ENCODE results near the gene CCDC74B.
"Not testable (repeated sequence)": the region's sequence is repeated elsewhere in the genome, so short reads cannot be mapped to it uniquely, and the experiment has no call there.

Gene CCDC74B

DNA sequence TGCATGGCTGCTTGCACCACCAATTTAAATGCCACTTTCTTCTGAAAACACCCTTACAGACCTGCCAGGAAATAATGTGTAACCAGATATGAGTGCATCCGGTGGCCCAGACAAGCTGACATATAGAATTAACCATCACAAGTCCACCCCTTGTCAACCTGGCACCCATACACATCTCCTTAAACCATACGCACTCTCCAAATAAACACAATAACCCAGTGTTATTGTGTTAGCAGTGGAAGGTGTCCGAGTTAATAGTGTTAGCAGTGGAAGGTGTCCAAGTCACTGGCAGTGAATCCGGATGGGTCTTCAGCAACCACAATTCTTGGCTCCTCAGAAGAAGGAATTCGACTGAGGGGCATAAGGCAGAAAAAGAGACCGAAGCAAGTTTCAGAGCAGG lies 3.6 kb upstream of the CCDC74B start:
- not testable (repeated sequence) for DNase-seq (ENCODE audit: low read depth)

DNA sequence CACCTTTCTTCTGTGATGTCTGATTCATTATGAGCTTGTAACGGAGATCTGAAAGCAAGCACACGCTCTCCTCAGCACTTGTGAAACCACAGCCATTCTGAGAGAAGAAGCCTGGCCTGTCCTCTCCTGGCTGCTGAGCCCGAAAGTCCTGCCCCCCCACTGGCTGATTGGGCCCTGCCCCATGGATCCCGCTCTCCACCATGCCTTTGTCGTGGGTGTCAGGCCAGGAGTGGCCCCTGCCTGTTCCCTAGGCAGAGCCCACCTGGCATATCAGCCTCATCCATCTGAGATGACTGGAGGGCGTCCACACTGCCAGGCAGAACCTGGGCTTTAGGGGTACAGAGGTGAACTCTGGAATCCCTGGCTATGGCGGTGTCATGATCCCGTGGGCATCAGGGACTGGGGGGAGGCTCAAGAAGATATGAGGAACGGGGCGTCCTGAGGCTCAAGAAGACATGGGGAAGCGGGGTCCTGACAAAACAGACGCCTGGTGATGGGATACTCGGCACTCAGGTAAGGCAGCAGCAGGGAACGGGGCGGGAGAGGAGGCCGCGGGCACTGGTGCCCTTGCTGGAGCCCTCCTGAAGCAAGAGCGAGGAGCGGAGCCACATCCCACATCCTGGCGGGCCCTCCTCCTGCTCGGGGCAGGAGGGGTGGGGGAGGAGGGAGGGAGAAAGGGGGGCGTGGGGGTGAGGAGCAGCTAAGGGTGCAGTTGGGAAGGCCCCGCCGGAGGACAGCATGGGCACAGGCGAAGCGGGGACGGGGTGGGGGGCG lies 1.5 kb downstream of the CCDC74B start:
- not testable (repeated sequence) for DNase-seq (ENCODE audit: low read depth)

DNA sequence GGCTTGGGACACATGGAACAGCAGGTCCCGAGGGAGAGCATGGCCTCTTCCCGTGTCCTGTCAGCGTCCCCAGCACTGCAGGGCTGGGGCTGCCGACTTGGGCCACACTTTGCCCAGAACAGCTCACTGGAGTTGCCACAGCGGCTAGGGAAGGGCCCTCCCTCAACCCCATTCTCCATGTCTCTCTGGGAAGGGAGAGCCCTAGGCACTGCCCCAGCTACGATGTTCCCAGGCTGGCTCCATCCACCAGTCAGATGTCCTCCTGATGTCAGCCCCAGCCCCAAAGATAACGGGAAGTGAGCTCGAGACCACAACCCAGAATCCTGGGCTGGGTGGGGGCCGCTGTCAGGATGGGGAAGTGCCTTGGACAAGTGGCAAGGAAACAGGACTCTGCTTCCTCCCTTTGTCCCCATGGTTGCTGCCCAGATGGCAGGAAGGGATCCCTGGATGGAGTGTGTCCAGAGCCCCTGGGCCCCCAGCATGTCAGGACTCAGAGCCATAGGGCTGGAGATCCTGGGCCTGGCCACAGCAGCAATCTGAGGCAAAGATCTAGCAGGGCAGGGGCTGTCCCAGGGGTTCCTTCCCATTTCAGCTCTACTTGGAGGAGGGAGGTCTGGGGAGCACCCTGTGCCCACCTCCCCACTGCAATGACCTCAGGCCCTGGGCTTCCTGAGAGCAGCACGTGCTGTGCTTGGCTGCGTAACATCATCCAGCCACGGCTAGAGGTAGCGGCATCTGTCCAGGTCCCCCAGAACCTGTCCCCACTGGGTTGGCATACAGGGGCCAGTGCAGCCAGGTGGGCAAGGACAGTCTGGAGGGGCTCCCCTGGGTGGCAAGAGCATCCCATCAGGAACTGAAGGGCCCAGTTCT lies 2.3 kb downstream of the CCDC74B start:
- DNase-seq (ENCODE audit: low read depth): not testable (repeated sequence)

DNA sequence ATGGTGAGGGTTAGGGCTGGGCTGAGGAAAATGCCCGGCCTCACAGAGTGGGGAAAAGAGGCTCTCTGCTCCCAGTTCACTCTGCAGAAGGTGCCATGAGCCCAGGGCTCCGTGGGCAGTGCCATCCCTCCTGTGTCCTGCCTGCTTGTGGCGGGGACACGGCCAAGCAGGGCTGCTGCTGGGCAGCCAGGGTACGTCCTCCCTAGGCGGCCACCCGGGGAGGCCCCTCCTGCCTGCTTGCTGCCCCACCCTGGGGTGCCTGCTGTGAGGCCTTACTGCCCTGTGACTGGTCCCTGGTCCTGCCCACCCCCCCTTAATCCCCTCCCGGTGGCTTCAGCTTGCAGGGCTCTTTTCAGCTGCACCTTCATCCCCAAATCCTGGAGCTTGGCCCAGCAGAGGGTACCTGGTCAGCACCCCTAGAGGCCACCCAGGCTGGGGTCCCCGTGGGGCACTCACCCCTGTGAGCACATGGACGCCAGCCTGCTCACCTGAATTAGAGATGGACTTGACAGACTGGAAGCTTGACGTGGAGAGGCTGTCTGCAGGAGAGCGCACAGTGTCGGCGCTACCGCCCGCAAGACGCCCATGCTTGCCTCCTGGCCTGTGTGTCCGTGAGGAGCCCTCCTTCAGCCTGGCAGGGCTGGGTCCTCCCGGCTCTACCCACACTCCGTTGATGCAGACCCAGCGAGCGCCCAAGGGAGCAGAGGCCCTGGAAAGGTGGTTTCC lies 3.1 kb downstream of the CCDC74B start:
- not testable (repeated sequence) for DNase-seq (ENCODE audit: low read depth)

DNA sequence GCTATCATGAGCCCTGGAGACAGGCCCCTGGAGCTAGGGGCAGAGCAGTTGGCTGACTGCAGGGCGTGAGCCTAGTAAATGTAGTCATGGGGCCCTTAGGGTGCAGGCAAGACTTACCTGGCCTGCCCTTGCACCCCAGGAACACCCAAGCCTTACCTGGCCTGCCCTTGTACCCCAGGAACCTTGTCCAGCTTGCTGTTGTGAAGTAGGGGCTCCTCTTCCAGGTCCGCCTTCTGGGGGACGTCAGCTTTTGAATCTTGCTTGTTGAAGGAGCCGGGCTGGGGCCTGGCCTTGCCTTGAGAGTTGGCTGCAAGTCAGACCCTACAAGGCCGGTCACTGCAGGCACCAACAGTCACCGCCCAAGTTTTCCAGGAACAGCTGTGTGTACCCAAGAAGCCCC lies 3.9 kb downstream of the CCDC74B start:
- not testable (repeated sequence) for DNase-seq (ENCODE audit: low read depth)

DNA sequence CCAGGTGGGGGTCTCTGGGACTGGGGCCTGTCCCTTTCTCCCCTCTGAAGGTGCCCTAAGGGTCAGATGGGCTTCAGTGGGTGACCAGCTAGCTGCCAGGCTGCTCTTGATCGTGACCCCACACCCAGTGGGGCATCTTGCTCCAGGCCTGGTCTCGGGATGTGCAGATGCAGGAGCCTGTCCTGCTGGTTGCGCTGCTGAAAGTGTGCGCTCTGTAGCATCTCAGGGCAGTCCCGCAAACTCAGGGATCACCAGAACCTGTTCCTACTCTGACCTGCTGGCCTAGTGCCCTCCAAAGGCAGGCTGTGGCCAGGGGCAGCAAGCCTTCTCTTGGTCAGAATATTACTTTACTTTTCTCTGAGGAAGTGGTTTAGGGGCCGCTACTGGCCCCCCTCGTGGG lies 4.4 kb downstream of the CCDC74B start:
- not testable (repeated sequence) for DNase-seq (ENCODE audit: low read depth)

DNA sequence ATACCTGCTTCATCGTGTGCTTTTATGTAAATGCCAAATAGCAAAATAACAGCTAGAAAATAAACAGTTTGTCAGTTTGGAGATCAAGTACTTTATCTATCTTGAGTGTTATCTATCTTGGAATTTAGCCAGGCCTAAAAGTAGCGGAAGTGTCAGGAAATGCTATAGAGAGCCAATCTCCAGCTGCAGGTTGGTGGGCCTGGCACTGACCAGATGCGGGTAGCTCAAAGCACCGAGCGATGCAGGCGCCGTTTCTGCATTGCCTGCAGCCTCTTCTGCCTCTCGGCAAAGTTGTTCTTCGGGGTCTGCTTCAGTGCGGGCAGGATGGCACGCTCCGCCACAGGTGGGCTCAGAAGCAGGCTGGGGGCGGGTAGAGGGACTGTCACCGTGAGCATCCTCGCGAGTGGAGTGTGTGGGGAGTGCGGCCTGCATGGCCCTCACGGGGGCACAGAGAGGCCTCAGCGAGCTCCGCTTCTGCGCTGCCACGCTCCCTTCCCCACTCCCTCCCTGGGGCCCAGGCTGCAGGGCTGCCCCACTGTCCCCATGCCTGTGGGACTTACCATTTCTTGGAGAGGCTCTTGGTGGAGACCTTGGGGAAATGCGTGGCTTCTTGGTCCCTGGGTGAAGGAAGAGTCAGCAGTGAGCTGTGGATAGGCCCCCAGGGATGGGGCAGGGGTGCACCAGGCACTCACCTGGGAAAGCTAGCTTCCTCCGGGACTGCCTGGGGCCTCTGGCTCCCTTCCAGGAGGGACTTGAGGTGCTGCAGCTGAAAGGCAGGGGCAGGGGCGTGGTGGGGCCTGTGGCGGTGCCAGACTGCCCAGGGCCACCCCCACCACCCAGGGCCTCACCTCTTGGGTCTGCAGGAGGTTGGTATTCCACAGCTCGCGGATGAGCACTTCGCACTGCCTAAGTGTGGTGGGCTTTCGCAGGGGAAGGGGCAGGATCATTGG lies 5.3 kb downstream of the CCDC74B start:
- not testable (repeated sequence) for DNase-seq (ENCODE audit: low read depth)

DNA sequence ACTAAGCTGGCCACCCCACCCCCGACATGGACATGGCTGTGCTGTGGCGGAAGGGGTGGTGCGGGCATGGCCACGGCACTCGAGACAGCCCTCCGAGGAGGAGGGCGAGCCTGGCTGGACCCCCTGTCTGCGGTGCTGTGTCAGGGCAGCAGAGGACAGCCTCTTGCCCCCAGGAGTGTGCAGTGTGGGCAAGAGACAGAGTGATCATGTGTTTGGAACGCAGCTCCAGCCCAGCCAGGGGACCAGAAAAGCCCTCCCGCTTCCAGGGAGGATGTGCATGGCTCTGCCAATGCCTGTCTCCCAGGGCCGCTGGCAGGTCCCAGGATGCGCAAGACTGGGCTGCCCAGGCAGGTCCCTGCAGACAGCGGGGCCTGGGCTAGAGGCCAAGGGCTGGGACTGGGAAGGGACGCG lies 6.1 kb downstream of the CCDC74B start:
- DNase-seq (ENCODE audit: low read depth): not testable (repeated sequence)

DNA sequence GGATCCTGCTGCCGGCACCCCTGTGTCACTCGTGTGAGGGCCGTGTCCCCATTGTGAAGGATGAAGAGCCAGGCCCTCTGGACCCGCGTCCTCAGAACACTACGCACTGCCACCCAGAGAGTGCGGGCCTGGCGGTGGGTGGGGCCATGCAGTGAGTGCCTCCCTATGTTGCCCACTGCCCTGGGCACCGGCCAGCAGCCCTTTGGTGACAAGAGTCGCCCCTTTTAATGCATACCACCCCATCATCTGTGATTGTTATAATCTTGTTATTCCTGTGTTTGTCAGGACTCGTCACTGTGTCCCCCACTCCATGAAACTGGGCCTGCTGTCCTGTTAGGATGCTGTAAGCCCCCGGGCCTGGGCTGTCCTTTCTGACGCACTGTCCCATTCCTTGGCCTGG lies 6.6 kb downstream of the CCDC74B start:
- not testable (repeated sequence) for DNase-seq (ENCODE audit: low read depth)

DNA sequence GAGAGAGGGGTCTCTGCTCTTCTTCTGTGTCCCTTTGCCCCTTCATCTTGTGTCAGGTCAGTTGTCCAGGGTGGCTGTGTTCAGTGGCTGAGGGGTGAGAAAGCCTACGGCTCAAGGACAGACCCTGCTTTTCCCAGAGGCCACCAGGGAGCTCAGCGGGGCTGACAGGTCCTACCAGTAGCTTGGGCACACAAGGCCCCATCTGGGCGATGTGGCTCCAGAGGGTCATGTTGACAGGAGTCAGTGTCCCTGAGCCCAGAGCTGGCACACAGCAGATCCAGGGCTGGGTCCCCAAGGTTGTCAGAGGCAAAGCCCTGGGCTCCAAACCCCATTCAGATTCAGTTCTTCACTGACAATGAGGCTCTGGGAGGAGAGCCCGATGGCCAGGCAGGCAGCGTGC lies 7.8 kb downstream of the CCDC74B start:
- DNase-seq (ENCODE audit: low read depth): not testable (repeated sequence)

DNA sequence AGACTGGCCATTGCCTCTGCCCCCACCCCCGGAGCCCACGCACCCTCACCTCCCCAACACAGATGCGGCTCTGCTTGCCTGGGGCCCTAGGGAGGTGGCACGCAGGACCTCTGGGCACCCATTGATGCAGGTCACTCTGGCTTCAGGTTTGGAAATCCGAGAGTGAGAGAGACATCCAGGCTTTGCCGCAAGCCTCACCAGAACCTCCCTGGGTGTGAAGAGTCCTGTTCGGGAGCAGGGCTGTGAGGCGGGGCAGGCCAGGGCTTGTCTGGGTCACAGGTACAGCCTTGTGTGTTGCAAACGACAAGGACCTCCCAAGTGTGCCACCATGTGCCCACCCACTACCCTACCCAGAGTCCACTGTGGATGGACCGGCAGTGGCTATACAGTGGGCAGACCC lies 8.4 kb downstream of the CCDC74B start:
- not testable (repeated sequence) for DNase-seq (ENCODE audit: low read depth)

DNA sequence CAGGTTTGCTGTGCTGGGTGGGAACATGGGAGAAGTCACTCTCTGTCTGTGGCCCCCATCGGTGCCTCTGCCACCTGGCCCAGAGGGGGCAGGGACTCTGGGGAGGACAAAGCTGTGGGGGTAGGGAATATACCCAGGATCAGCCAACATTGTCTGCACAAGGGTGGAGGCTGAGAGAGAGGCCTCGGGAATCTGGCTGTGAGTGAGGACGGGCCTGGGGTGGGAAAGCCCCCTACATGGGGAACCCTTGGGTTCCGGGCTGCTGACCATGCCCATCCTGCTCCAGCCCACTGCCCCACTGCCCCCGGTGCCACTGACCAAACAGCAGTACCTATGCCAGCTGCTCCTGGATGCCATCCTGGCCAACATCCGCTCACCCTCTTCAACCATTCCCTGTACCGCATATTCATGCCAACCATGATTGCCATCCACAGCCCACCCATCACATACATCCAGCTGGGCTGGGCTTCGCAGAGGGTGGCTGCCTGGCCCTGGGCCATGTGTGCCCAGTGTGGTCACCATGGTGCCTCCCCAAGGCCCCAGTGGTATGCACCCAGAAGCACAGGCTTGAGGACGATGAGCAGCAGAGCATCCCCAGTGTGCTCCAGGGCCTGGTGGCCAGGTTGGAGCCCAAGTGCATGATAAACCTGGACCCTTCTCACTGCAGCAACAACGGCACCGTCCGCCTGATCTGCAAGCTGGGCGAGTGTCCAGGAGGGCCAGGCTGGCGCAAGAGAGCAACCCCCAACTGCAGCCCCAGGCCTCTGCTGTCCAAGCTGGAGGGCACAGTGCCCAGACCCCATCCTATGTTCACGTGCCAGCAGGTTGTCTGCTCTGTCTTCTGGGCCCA lies 9.0 kb downstream of the CCDC74B start:
- no peak for DNase-seq (ENCODE audit: low read depth)

DNA sequence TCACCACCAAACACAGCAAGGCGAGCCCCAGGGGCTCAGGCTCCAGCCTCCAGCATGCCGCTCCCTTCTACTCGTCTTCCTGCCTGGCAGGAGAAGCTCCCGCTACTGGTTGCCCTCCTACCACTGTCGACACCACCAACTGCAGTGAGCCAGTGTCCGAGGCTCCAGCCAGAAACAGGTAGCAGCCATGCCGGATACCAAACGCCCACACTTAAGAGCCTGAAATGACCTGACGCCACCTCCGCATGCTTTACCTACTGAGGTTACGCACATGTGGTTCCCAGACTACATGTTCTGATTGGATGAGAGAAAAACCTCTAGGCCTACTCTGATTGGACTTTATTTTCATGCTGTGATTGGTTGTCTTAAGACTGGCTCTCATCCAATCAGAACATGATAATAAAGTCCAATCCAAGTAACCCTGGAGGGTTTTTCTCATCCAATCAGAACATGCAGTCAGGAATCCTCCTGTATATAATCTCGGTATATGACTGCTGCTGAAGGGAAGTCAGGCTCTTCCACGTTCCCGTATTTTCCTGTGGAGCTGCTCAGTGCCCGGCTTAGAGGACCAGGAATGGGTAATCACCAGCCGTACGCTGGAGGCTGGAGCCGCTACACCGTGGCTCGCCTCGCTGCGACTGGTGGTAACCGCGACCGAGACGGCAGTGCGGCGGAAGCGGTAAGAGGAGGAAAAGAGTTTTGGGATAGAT lies 15.6 kb downstream of the CCDC74B start, which contains the start of gene POTEF:
Gene POTEF (minus strand): TSS at position 103 of the 710 bp plus-strand sequence. CDS start 8,707 bp downstream, outside the sequence.
- DNase-seq (ENCODE audit: low read depth): not testable (repeated sequence)

DNA sequence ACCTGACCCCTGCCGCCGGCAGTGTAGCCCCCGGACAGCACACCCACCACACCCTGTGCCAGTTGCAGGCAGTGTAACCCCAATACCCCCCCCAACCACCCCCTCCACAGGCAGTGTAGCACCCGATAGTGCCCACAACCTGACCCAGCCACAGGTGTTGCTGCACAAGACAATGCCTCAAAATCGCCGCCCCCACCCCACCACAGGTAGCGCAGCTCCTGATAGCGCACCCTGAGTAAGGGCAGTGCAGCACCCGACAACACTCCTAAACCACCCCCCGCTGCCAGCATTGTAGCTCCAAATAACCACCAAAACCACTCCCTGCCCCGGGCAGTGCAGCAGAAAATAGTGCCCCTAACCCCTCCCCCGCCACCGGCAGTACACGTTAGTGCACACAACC lies 16.4 kb downstream of the CCDC74B start:
- not testable (repeated sequence) for DNase-seq (ENCODE audit: low read depth)

DNA sequence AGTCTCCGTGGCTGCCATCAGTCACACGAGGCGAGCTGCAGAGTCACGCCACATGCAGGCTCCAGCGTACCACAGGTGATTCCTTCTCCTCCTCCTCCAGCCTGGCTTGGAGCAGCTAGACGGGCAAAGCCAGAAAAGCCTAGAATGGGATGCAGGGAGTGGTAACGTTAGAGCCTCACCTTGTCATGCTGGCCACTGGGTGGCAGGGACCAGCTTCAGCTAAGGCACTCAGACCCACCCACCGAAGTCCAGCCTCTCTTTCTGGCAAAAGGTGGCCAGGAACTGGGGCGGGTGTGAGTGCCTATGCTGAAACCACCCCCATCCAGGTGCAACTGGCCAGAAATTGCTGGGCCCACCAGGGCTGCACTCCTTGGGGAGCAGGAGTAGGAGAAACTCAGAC lies 17.2 kb downstream of the CCDC74B start:
- not testable (repeated sequence) for DNase-seq (ENCODE audit: low read depth)

DNA sequence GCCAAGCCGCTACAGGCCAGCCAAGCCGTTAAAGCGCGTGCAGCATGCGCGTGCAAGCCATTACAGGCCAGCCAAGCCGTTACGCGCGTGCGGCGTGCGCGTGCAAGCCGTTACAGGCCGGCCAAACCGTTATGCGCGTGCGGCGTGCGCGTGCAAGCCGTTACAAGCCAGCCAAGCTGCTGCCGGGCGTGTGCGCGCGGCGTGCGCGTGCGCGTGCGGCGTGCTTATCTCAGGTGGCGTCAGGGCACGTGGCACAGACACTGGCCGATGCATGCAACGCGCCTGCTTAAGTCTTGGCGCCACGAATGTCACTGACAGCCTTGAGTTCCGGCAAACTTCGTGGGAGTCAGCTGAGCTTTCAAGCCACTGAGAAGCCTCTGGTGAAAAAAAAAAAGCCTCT lies 24.0 kb downstream of the CCDC74B start:
- not testable (repeated sequence) for DNase-seq (ENCODE audit: low read depth)

DNA sequence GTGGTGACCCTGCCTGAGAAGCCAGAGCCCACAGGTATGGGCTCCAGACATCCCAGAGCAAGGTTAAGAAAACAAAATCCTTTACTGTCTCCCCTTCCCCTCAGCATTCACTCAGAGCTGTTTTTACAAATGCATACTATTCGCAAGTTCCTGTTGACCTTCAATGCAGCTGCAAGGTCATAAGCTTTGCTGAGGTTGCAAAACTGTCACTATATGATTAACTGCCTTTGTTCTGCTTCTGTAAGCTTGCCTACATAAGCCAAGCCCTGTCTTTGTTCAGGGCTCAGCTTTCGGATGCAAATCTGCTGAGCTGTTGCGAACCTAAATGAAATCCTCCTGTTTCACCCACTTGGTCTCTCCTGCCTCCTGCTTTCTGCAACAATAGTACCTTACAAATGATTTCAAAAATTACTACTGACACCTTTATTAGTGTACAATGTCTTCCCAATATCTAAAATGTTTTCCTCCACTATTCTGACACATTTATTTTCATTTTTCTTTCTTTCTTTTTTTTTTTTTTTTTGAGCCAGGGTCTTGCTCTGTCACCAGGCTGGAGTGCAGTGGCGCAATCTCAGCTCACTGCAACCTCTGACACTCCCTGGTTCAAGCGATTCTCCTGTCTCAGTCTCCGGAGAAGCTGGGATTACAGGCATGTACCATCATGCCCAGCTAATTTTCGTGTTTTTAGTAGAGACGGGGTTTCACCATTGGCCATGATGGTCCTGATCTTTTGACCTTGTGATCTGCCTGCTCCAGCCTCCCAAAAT lies 42.1 kb downstream of the CCDC74B start:
- not testable (repeated sequence) for DNase-seq (ENCODE audit: low read depth)
